ENCODE results near the gene NOTUM. TPM values are rescaled to one million over a fixed set of nuclear protein-coding genes. Genes with fewer than 3 reads are reported as not detected.

The NOTUM gene
- total and polyA plus RNA-seq, 2 experiments from 2014 or later: 0.29 to 1.6 TPM

DNA sequence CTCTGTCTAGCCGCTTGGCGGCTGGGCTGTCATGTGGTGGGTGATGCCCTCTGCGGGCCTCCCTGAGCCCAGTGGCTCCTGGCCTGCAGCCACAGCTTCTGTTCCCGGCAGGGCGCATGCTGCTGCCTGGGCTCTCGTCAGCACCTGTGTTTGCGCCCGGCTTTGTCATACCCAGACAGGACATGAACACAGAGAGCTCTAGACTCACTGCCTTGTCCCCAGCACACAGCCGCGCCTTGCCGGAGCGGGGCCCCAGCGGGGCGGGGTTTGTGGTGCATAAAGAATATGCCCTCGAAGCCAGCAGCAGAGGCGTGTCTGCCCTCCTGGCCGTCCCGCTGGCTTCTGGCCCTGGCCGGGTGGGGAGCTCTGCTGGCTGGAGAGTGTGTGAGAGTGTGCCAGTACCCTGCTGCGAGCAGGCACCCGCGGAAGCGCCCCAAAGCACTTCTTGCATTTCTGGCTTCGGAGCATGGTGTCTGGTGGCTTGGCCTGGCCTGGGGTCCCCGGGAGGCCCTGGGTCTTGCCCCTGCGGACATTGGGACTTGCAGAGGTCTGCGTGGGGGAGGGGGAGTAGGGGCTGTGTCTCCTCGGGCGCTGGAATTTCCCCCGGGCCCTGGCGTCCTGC lies 30.8 kb upstream of the NOTUM start (continued):
- TF ChIP-seq ZNF462 (CRISPR knock-in tag; IDR thresholded peaks at IDR 0.05): no peak
- no peak for TF ChIP-seq REST (IDR thresholded peaks at IDR 0.05; ENCODE audit: unreplicated experiment)
- no peak for TF ChIP-seq ETS1 (IDR thresholded peaks at IDR 0.05)
- no peak for TF ChIP-seq STAT1 (IDR thresholded peaks at IDR 0.05; ENCODE audit: unreplicated experiment)
- TF ChIP-seq POLR2AphosphoS5 (IDR thresholded peaks at IDR 0.05; ENCODE audit: low read depth): no peak
- no peak for TF ChIP-seq NANOG (IDR thresholded peaks at IDR 0.05; ENCODE audit: borderline replicate concordance)

All from GM23338 (cell line).